HCT116 (cell line): ENCODE data around the gene ZNF133. TPM values are rescaled to one million over a fixed set of nuclear protein-coding genes. Genes with fewer than 3 reads are reported as not detected.

Experiments used
- ATAC-seq: fragments of 200-7000 bp; cut with Tn5 transposase; 2 replicates; pipeline ENCODE4 v1.9.1; 2020; ENCODE audit warnings: mild to moderate bottlenecking, moderate library complexity
- BruUV-seq: library from RNA; stranded (reverse); fragments of 400-500 nt; replicated peaks from 2 replicates; lab custom pipeline; 2021; lab: Mats Ljungman, UMichigan
- CTCF ChIA-PET: fragments of 300-600 bp; sonication (Branson Sonifier 250); formaldehyde crosslinking; loops from one replicate; lab custom pipeline; 2021; ENCODE audit warnings: antibody characterized with exemption; lab: Charles Lee
- POLR2A ChIA-PET: fragments of 300-600, 350-600 bp; sonication (Branson Sonifier 250); formaldehyde crosslinking; loops from one replicate; lab custom pipeline; 2021; ENCODE audit warnings: antibody characterized with exemption; lab: Charles Lee
- RAD21 ChIA-PET, 2 experiments: fragments of 300-600 bp; sonication (Branson Sonifier 250); formaldehyde crosslinking; loops; one replicate each; lab custom pipeline; 2023; ENCODE audit warnings: low total read pairs in 2 of 2; ENCODE audit not compliant: uncharacterized antibody in 2 of 2, unreplicated experiment in 2 of 2, low non-redundant PET in 1 of 2; lab: Charles Lee
- DNase-seq: peaks from one replicate; pipeline ENCODE4 v3.0.0-alpha.2; 2010; ENCODE audit warnings: low read depth, low spot score
- H2AFZ ChIP-seq: fragments of 200-600 bp; shearing (Covaris generic), sonication (generic); 2 replicates; pipeline ENCODE4 v1.6.1; 2017; ENCODE audit warnings: low read depth, mixed run types, mixed read lengths, antibody characterized with exemption, low read length; ENCODE audit not compliant: poor library complexity, severe bottlenecking
- H3K27ac ChIP-seq: 2 replicates; pipeline ENCODE4 v1.5.1; 2012; ENCODE audit warnings: low read depth, low read length
- H3K27me3 ChIP-seq: fragments of 200-600 bp; sonication (generic); 2 replicates; pipeline ENCODE4 v1.6.1; 2016; ENCODE audit warnings: mixed run types, low read length, mixed read lengths; ENCODE audit not compliant: insufficient read depth
- H3K36me3 ChIP-seq, 2 experiments: fragments of 200-500 bp in 1 of 2; fragments of 200-600 bp in 1 of 2; sonication (Bioruptor generic) in 1 of 2; sonication (generic) in 1 of 2; 2 replicates each; pipeline versions ENCODE4 v1.5.1 to v1.6.1; 2014 to 2016; ENCODE audit warnings: low read length in 2 of 2, inconsistent platforms in 1 of 2, mixed read lengths in 1 of 2, mixed run types in 1 of 2; ENCODE audit not compliant: insufficient read depth in 2 of 2, control insufficient read depth in 1 of 2
- H3K4me1 ChIP-seq, 2 experiments: fragments of 200-600 bp in 1 of 2; sonication (generic) in 1 of 2; 2 replicates each; pipeline versions ENCODE4 v1.5.1 to v1.6.1; 2012 to 2017; ENCODE audit warnings: low read length in 2 of 2, inconsistent platforms in 1 of 2, mild to moderate bottlenecking in 1 of 2, mixed read lengths in 1 of 2, mixed run types in 1 of 2, moderate library complexity in 1 of 2; ENCODE audit not compliant: insufficient read depth in 2 of 2, control insufficient read depth in 1 of 2
- H3K4me2 ChIP-seq: fragments of 200-600 bp; sonication (generic); 2 replicates; pipeline ENCODE4 v1.6.1; 2017; ENCODE audit warnings: mixed run types, low read length, mixed read lengths
- H3K4me3 ChIP-seq, 2 experiments: fragments of 200-600 bp in 1 of 2; sonication (generic) in 1 of 2; replicated peaks in 1 of 2; 2 replicates each; pipeline ENCODE4 v1.5.1; 2011 to 2016; ENCODE audit warnings: low read length in 2 of 2, control low read depth in 1 of 2, low read depth in 1 of 2, mild to moderate bottlenecking in 1 of 2, mixed read lengths in 1 of 2, mixed run types in 1 of 2
- H3K79me2 ChIP-seq: fragments of 200-600 bp; sonication (generic); 2 replicates; pipeline ENCODE4 v1.6.1; 2017; ENCODE audit warnings: mild to moderate bottlenecking, mixed run types, low read length, moderate library complexity, mixed read lengths; ENCODE audit not compliant: insufficient read depth
- H3K9ac ChIP-seq: fragments of 200-600 bp; sonication (generic); 2 replicates; pipeline ENCODE4 v1.6.1; 2016; ENCODE audit warnings: low read length, mixed read lengths
- H3K9me2 ChIP-seq: fragments of 200-600 bp; sonication (generic), shearing (Covaris generic); 2 replicates; pipeline ENCODE4 v1.6.1; 2017; ENCODE audit warnings: mixed run types, mild to moderate bottlenecking, moderate library complexity; ENCODE audit not compliant: insufficient read depth
- H3K9me3 ChIP-seq, 2 experiments: fragments of 200-500 bp in 1 of 2; fragments of 200-600 bp in 1 of 2; sonication (Bioruptor generic) in 1 of 2; sonication (generic) in 1 of 2; 2 replicates each; pipeline ENCODE4 v1.6.1; 2014 to 2017; ENCODE audit warnings: low read length in 2 of 2, mixed read lengths in 2 of 2, inconsistent platforms in 1 of 2, low read depth in 1 of 2, mild to moderate bottlenecking in 1 of 2, mixed run types in 1 of 2, moderate library complexity in 1 of 2; ENCODE audit not compliant: control insufficient read depth in 1 of 2, insufficient read depth in 1 of 2
- H4K20me1 ChIP-seq: fragments of 200-600 bp; sonication (generic), shearing (Covaris generic); 2 replicates; pipeline ENCODE4 v1.6.1; 2017; ENCODE audit warnings: mixed run types, mild to moderate bottlenecking, moderate library complexity; ENCODE audit not compliant: insufficient read depth
- CBX3 ChIP-seq: IDR thresholded peaks from 2 replicates; pipeline ENCODE4 v1.6.1; 2012; ENCODE audit warnings: low read depth
- CEBPB ChIP-seq: IDR thresholded peaks from 2 replicates; pipeline ENCODE4 v1.6.1; 2012; ENCODE audit warnings: low read depth
- EGR1 ChIP-seq: IDR thresholded peaks from 2 replicates; pipeline ENCODE4 v1.6.1; 2012; ENCODE audit warnings: low read depth
- ELF1 ChIP-seq: IDR thresholded peaks from 2 replicates; pipeline ENCODE4 v1.6.1; 2012; ENCODE audit warnings: low read depth, borderline replicate concordance
- EZH2phosphoT487 ChIP-seq: fragments of 200-600 bp; IDR thresholded peaks from 2 replicates; pipeline ENCODE4 v1.6.1; 2018; ENCODE audit warnings: antibody characterized with exemption, borderline replicate concordance
- FOSL1 ChIP-seq: IDR thresholded peaks from 2 replicates; pipeline ENCODE4 v1.6.1; 2012; ENCODE audit warnings: low read depth
- JUND ChIP-seq: IDR thresholded peaks from 2 replicates; pipeline ENCODE4 v1.6.1; 2012
- POLR2AphosphoS5 ChIP-seq: IDR thresholded peaks from 2 replicates; pipeline ENCODE4 v1.6.1; 2011; ENCODE audit warnings: mild to moderate bottlenecking, low read depth, low read length, moderate library complexity
- RAD21 ChIP-seq: IDR thresholded peaks from 2 replicates; pipeline ENCODE4 v1.6.1; 2012; ENCODE audit warnings: low read depth, mild to moderate bottlenecking
- SIN3A ChIP-seq: IDR thresholded peaks from 2 replicates; pipeline ENCODE4 v1.6.1; 2012; ENCODE audit warnings: low read depth
- SRF ChIP-seq: IDR thresholded peaks from 2 replicates; pipeline ENCODE4 v1.6.1; 2012; ENCODE audit warnings: low read depth
- TCF7L2 ChIP-seq: IDR thresholded peaks from 2 replicates; pipeline ENCODE4 v1.7.0; 2011; ENCODE audit warnings: borderline replicate concordance, inconsistent platforms; ENCODE audit not compliant: insufficient read depth, insufficient read length; ENCODE audit errors: extremely low read depth
- ZNF274 ChIP-seq: fragments of 200-500 bp; sonication (Bioruptor generic); IDR thresholded peaks from 2 replicates; pipeline ENCODE4 v1.6.1; 2014; ENCODE audit warnings: mild to moderate bottlenecking, low read depth, low read length, inconsistent platforms
- intact Hi-C: fragments of 100-400 bp; cut with micrococcal nuclease; formaldehyde crosslinking; loops from 2 replicates; pipeline ENCODE4 v1.10.0; 2022
- total RNA-seq: library from RNA; stranded (reverse); gene quantifications from one replicate; pipeline ENCODE4 v1.2.1, GENCODE V29; 2021; ENCODE audit not compliant: unreplicated experiment
- TF ChIP-seq, protein P1 (sequence below): IDR thresholded peaks from 2 replicates; pipeline ENCODE4 v1.6.1; 2011; ENCODE audit warnings: mild to moderate bottlenecking, low read length, moderate library complexity; ENCODE audit not compliant: insufficient replicate concordance; ENCODE audit errors: extremely low read depth
- TF ChIP-seq, protein P2 (sequence below): IDR thresholded peaks from 2 replicates; pipeline ENCODE4 v1.6.1; 2012
- TF ChIP-seq, protein P3 (sequence below), 3 experiments: fragments of 200-600 bp in 1 of 3; sonication (generic) in 1 of 3; IDR thresholded peaks in 2 of 3; conservative IDR thresholded peaks in 1 of 3; 2 replicates each; pipeline ENCODE4 v1.5.1; 2012 to 2017; ENCODE audit warnings: low read depth in 2 of 3, low read length in 2 of 3, antibody characterized with exemption in 1 of 3, borderline replicate concordance in 1 of 3, control low read depth in 1 of 3, mild to moderate bottlenecking in 1 of 3, mixed read lengths in 1 of 3, mixed run types in 1 of 3, moderate library complexity in 1 of 3; ENCODE audit not compliant: insufficient read depth in 1 of 3

The ZNF133 gene
- total RNA-seq, 1 experiment from 2014 or later = 9.3 TPM

DNA sequence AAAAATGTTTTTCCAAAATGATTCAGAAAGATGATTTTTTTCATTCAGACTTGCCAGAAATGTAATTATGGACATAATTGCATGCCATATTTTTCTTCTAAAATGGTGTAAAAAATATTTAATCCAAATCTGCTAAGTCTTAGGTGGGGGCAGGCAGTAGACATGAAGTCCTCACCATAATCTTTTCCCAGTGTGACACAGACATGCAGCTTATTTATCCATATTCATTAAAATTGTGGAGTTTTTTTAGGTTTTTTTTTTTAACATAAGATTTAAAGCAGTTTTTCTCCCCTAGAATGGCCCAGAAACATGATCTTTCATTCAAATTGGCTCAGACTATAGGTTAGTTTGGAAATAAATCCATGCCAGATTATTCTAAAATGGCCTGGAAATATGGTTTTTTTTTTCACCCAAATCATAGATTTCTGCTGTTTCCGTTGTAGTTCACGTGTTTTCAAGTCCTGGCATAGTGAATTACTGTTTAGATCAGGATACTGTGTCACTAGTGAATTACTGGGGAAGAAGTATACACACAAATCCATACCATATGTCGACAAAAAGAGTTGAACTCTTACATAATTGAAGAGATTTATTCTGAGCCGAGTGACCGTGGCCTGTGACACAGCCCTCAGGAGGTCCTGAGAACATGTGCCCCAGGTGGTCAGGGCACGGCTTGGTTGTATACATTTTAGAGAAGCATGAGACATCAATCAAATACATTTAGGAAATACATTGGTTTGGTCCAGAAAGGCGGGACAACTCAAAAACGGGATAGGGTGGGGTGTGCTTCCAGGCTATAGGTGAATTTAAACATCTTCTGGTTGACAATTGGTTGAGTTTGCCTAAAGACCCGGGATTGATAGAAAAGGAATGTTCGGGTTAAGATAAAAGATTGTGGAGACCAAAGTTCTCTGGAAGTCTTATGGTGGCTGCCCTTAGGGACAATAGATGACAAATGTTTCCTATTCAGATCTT is 33.9 kb downstream of the ZNF133 start:
- H2AFZ ChIP-seq = no peak overlapping the region
- no peaks in the 10 kb centered on the region for H3K9me3 ChIP-seq
- H3K79me2 ChIP-seq = no peaks in the 10 kb centered on the region
- no peaks in the 10 kb centered on the region for H3K36me3 ChIP-seq
- ATAC-seq (no peak), DNase-seq (no peak)
- no peaks in the 10 kb centered on the region for H3K9me2 ChIP-seq
- H3K4me1 ChIP-seq = no peaks in the 10 kb centered on the region
- H3K27ac ChIP-seq = no peak overlapping the region
- no peak overlapping the region for H3K9ac ChIP-seq
- intact Hi-C loops = no loop called here
- no peak overlapping the region for H3K4me2 ChIP-seq
- RAD21 ChIA-PET = no interaction called here
- no peaks in the 10 kb centered on the region for H3K27me3 ChIP-seq
- CTCF ChIA-PET = interaction anchor here (0.7 kb wide), 1 partner anchor 182 kb away, joined by 3 read pairs; no protein-coding TSS in a partner anchor
- BruUV-seq = no TSS peak
- H3K4me3 ChIP-seq = no peak overlapping the region
- TF ChIP-seq, protein P1, sequence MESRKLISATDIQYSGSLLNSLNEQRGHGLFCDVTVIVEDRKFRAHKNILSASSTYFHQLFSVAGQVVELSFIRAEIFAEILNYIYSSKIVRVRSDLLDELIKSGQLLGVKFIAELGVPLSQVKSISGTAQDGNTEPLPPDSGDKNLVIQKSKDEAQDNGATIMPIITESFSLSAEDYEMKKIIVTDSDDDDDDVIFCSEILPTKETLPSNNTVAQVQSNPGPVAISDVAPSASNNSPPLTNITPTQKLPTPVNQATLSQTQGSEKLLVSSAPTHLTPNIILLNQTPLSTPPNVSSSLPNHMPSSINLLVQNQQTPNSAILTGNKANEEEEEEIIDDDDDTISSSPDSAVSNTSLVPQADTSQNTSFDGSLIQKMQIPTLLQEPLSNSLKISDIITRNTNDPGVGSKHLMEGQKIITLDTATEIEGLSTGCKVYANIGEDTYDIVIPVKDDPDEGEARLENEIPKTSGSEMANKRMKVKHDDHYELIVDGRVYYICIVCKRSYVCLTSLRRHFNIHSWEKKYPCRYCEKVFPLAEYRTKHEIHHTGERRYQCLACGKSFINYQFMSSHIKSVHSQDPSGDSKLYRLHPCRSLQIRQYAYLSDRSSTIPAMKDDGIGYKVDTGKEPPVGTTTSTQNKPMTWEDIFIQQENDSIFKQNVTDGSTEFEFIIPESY = no peak
- TF ChIP-seq ELF1 = no peak
- TF ChIP-seq JUND = no peak
- TF ChIP-seq CBX3 = no peak
- TF ChIP-seq, protein P2, sequence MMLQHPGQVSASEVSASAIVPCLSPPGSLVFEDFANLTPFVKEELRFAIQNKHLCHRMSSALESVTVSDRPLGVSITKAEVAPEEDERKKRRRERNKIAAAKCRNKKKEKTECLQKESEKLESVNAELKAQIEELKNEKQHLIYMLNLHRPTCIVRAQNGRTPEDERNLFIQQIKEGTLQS = no peak
- TF ChIP-seq EZH2phosphoT487 = no peak
- no peak for TF ChIP-seq SRF
- no peak for TF ChIP-seq CEBPB
- TF ChIP-seq SIN3A = no peak
- no peak for TF ChIP-seq FOSL1
- no peak for TF ChIP-seq ZNF274
- TF ChIP-seq EGR1 = no peak
- no peak for TF ChIP-seq POLR2AphosphoS5
- no peak for TF ChIP-seq RAD21
- no peak for TF ChIP-seq TCF7L2
- TF ChIP-seq, protein P3, sequence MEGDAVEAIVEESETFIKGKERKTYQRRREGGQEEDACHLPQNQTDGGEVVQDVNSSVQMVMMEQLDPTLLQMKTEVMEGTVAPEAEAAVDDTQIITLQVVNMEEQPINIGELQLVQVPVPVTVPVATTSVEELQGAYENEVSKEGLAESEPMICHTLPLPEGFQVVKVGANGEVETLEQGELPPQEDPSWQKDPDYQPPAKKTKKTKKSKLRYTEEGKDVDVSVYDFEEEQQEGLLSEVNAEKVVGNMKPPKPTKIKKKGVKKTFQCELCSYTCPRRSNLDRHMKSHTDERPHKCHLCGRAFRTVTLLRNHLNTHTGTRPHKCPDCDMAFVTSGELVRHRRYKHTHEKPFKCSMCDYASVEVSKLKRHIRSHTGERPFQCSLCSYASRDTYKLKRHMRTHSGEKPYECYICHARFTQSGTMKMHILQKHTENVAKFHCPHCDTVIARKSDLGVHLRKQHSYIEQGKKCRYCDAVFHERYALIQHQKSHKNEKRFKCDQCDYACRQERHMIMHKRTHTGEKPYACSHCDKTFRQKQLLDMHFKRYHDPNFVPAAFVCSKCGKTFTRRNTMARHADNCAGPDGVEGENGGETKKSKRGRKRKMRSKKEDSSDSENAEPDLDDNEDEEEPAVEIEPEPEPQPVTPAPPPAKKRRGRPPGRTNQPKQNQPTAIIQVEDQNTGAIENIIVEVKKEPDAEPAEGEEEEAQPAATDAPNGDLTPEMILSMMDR (IDR thresholded peaks at IDR 0.05 in 2 of 3, conservative IDR thresholded peaks at IDR 0.05 in 1 of 3; ENCODE audit: borderline replicate concordance in 1 of 3, insufficient read depth in 1 of 3, low read depth in 2 of 3, low read length in 2 of 3) = no peak
- POLR2A ChIA-PET = no interaction called here
- H4K20me1 ChIP-seq = no peaks in the 10 kb centered on the region
